Naive thymus-derived CD4-positive, alpha-beta T cell (primary cell): Measurements from ENCODE around the gene SUN3. TPM values are rescaled to one million over a fixed set of nuclear protein-coding genes. Genes with fewer than 3 reads are reported as not detected.
"Not testable (repeated sequence)": the region's sequence is repeated elsewhere in the genome, so short reads cannot be mapped to it uniquely, and the experiment has no call there.

Experiments
- ATAC-seq: fragments of 150-1000 bp; cut with Tn5 transposase; 2 replicates; pipeline ENCODE4 v1.10.0; 2021; ENCODE audit warnings: mild to moderate bottlenecking, moderate library complexity
- CTCF ChIA-PET: fragments of 350-600 bp; sonication (Branson Sonifier 250); formaldehyde crosslinking; loops from one replicate; lab custom pipeline; 2021; ENCODE audit warnings: antibody characterized with exemption; lab: Charles Lee
- POLR2A ChIA-PET: fragments of 350-600 bp; sonication (Branson Sonifier 250); formaldehyde crosslinking; loops from one replicate; lab custom pipeline; 2021; ENCODE audit warnings: antibody characterized with exemption, inconsistent platforms; lab: Charles Lee
- DNase-seq, 9 donors: peaks; one replicate each; pipeline versions ENCODE4 v3.0.0 to v3.0.0-alpha.2; 2020 to 2022; ENCODE audit warnings: mixed read lengths in 1 of 9
- H3K27ac ChIP-seq: one replicate; pipeline ENCODE4 v1.7.0; 2013; ENCODE audit warnings: mild to moderate bottlenecking, low read depth, low read length, moderate library complexity
- H3K27me3 ChIP-seq, 2 donors: one replicate each; pipeline ENCODE4 v1.7.0; 2013; ENCODE audit warnings: low read length in 2 of 2, mild to moderate bottlenecking in 2 of 2, moderate library complexity in 2 of 2; ENCODE audit not compliant: control insufficient read depth in 2 of 2, insufficient read depth in 2 of 2
- H3K36me3 ChIP-seq, 3 experiments: 1 replicate in 2 of 3; 2 replicates in 1 of 3; pipeline ENCODE4 v1.7.0; 2013; ENCODE audit warnings: low read length in 3 of 3, mild to moderate bottlenecking in 3 of 3, moderate library complexity in 1 of 3; ENCODE audit not compliant: insufficient read depth in 3 of 3, control insufficient read depth in 2 of 3
- H3K4me1 ChIP-seq, 2 donors: one replicate each; pipeline ENCODE4 v1.7.0; 2013; ENCODE audit warnings: low read length in 2 of 2, mild to moderate bottlenecking in 2 of 2, moderate library complexity in 1 of 2; ENCODE audit not compliant: control insufficient read depth in 2 of 2, insufficient read depth in 2 of 2
- H3K4me3 ChIP-seq: 2 replicates; pipeline ENCODE4 v1.7.0; 2013; ENCODE audit warnings: mild to moderate bottlenecking, low read length
- H3K9me3 ChIP-seq, 3 experiments: 1 replicate in 2 of 3; 2 replicates in 1 of 3; pipeline ENCODE4 v1.7.0; 2013; ENCODE audit warnings: low read length in 3 of 3; ENCODE audit not compliant: control insufficient read depth in 2 of 3
- H3K27ac Mint-ChIP-seq, 9 donors: one replicate each; pipeline ENCODE4 v1.8.0; 2020 to 2022; ENCODE audit warnings: mixed read lengths in 9 of 9, mild to moderate bottlenecking in 8 of 9, moderate library complexity in 5 of 9, inconsistent platforms in 2 of 9
- H3K27me3 Mint-ChIP-seq, 5 donors: one replicate each; pipeline ENCODE4 v1.8.0; 2021 to 2022; ENCODE audit warnings: mixed read lengths in 5 of 5, mild to moderate bottlenecking in 1 of 5
- H3K36me3 Mint-ChIP-seq, 5 donors: one replicate each; pipeline ENCODE4 v1.8.0; 2020 to 2022; ENCODE audit warnings: mixed read lengths in 5 of 5, mild to moderate bottlenecking in 3 of 5, inconsistent platforms in 1 of 5
- H3K4me1 Mint-ChIP-seq, 7 donors: one replicate each; pipeline ENCODE4 v1.8.0; 2020 to 2022; ENCODE audit warnings: mixed read lengths in 7 of 7, mild to moderate bottlenecking in 3 of 7, inconsistent platforms in 1 of 7
- H3K4me3 Mint-ChIP-seq, 10 donors: one replicate each; pipeline ENCODE4 v1.8.0; 2020 to 2022; ENCODE audit warnings: mild to moderate bottlenecking in 10 of 10, mixed read lengths in 10 of 10, moderate library complexity in 6 of 10, inconsistent platforms in 2 of 10
- H3K9me3 Mint-ChIP-seq, 11 donors: one replicate each; pipeline ENCODE4 v1.8.0; 2020 to 2022; ENCODE audit warnings: mixed read lengths in 11 of 11, mild to moderate bottlenecking in 4 of 11, inconsistent platforms in 1 of 11, moderate library complexity in 1 of 11
- intact Hi-C, 2 donors: fragments of 100-400 bp; cut with micrococcal nuclease; formaldehyde crosslinking; loops; one replicate each; pipeline ENCODE4 v1.15.1; 2023
- polyA plus RNA-seq, 2 donors: library from polyadenylated mRNA; unstranded; fragments of 300-500 nt; fragmentation: Illumina TruSeq; gene quantifications; one replicate each; pipeline ENCODE4 v1.2.3, GENCODE V29; 2021
- total RNA-seq, 6 experiments: library from RNA in 5 of 6; stranded (reverse) in 5 of 6; gene quantifications; 1 replicate in 5 of 6; 2 replicates in 1 of 6; pipeline ENCODE4 v1.2.3 and lab custom pipeline; 2021 to 2026

Gene SUN3
- total and polyA plus RNA-seq, 7 experiments from 2014 or later = 0.53 to 2.7 (median 1.2) TPM; not detected in 3

DNA sequence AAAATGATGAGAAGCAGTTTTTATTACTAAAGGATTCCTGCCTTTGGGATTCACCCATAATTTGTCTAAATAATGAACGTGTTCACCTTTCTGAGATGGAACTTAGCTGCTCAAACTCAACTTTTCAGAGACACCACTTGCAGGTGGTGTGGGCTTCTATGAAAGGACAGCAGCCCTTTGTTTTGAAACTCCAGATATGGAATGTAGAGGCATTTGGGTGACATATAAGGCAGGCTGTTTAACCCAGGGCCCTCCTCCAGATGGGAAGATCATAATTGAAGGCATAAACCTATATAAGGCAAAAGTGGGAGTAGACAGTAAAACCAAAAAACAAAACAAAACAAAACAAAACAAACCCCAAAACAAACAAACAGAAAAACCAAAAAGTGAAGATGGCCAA, 37.6 kb downstream of the SUN3 start:
- Histone ChIP-seq H3K4me1 (peaks cover 12% of the 10 kb centered on the region in 2 donors), H3K27ac (peak overlapping the region; percentile 59), H3K36me3 (no peaks in the 10 kb centered on the region), H3K9me3 (no peaks in the 10 kb centered on the region), H3K27me3 (no peaks in the 10 kb centered on the region), H3K4me3 (peak overlapping the region; percentile 84)
- DNase-seq (no peak), ATAC-seq (no peak)
- Mint-ChIP-seq H3K4me1 (peaks cover 13 to 24% (median 20%) of the 10 kb centered on the region in 7 donors), H3K4me3 (peak overlapping the region; percentile 85 to 98 (median 94)), H3K9me3 (peaks cover 0 to 11% (median 0%) of the 10 kb centered on the region in 11 donors), H3K36me3 (peaks cover 0 to 8% (median 0%) of the 10 kb centered on the region in 5 donors), H3K27ac (peak overlapping the region; percentile 86 to 99 (median 94)), H3K27me3 (no peaks in the 10 kb centered on the region)
- ChIA-PET POLR2A (interaction anchor here (0.7 to 2.7 kb wide), 11 partner anchors 9 to 123 kb away, joined by 3 to 37 read pairs (median 5); partner anchors contain the start of gene UPP1), CTCF (interaction anchor here (0.8 to 3.8 kb wide), 11 partner anchors 9 to 116 kb away, joined by 3 to 91 read pairs (median 4); partner anchors contain the start of gene UPP1)
- intact Hi-C loops = loop anchor here (1.0 kb wide), 7 partner anchors 12 to 164 kb away; partner anchors contain the start of genes HUS1 (in 2 of the 2), UPP1 (in 2 of the 2) and C7orf57 (in 1 of the 2)

DNA sequence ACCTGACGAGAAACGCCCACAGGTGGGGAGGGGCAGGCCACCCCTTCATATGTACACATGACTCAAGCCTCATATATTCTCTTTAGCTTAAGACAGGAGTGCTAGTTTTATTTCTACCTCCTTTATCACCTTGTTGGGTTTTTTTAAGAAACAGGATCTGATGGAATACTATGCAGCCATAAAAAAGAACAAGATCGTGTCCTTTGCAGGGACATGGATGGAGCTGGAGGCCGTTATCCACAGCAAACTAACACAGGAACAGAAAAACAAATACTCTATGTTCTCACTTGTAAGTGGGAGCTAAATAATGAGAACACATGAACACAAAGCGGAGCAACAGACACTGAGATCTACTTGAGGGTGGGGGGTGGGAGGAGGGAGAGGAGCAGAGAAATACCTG, 38.3 kb downstream of the SUN3 start:
- Mint-ChIP-seq H3K4me3 (peak overlapping the region in 4 of 10 donors; percentile 18 to 56 (median 34)), H3K36me3 (peaks cover 0 to 8% (median 0%) of the 10 kb centered on the region in 5 donors), H3K4me1 (peaks cover 13 to 24% (median 20%) of the 10 kb centered on the region in 7 donors), H3K9me3 (peaks cover 0 to 11% (median 0%) of the 10 kb centered on the region in 11 donors), H3K27ac (peak overlapping the region in 4 of 9 donors; percentile 34 to 88 (median 55)), H3K27me3 (no peaks in the 10 kb centered on the region)
- ATAC-seq = no peak
- Histone ChIP-seq H3K36me3 (no peaks in the 10 kb centered on the region), H3K9me3 (no peaks in the 10 kb centered on the region), H3K27me3 (no peaks in the 10 kb centered on the region), H3K4me3 (no peak overlapping the region), H3K27ac (no peak overlapping the region), H3K4me1 (peaks cover 12% of the 10 kb centered on the region in 2 donors)
- intact Hi-C loops = no loop called here
- DNase-seq = no peak
- CTCF ChIA-PET = interaction anchor here (0.8 to 3.8 kb wide), 5 partner anchors 8 to 117 kb away, joined by 4 to 91 read pairs (median 7); no protein-coding TSS in a partner anchor
- POLR2A ChIA-PET = interaction anchor here (0.6 to 2.7 kb wide), 6 partner anchors 8 to 118 kb away, joined by 5 to 37 read pairs (median 11); partner anchors contain the start of gene UPP1

DNA sequence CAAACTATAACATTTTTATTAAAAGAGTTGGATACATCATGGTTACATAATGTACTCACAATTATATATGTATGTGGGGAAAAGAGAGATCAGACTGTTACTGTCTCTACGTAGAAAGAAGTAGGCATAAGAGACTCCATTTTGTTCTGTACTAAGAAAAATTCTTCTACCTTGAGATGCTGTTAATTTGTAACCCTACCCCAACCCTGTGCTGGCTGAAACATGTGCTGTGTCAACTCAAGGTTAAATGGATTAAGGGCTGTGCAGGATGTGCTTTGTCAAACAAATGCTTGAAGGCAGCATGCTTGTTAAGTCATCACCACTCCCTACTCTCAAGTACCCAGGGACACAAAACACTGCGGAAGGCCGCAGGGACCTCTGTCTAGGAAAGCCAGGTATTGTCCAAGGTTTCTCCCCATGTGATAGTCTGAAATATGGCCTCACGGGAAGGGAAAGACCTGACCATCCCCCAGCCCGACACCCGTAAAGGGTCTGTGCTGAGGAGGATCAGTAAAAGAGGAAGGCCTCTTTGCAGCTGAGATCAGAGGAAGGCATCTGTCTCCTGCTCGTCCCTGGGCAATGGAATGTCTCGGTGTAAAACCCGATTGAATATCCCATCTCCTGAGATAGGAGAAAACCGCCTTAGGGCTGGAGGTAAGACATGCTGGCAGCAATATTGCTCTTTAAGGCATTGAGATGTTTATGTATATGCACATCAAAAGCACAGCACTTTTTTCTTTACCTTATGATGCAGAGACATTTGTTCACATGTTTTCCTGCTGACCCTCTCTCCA, 39.1 kb downstream of the SUN3 start:
- H3K9me3 ChIP-seq, H3K27ac ChIP-seq, intact Hi-C loops, ATAC-seq, DNase-seq, H3K27me3 Mint-ChIP-seq, H3K4me3 ChIP-seq, H3K36me3 Mint-ChIP-seq, H3K9me3 Mint-ChIP-seq, H3K27me3 ChIP-seq, H3K36me3 ChIP-seq: not testable (repeated sequence)
- H3K27ac Mint-ChIP-seq = peak overlapping the region in 4 of 9 donors; percentile 53 to 88 (median 55)
- H3K4me1 ChIP-seq = peaks cover 12% of the 10 kb centered on the region in 2 donors
- ChIA-PET CTCF (interaction anchor here (0.8 to 3.8 kb wide), 3 partner anchors 70 to 120 kb away, joined by 4 to 91 read pairs (median 24); no protein-coding TSS in a partner anchor), POLR2A (interaction anchor here (0.6 to 2.3 kb wide), 3 partner anchors 12 to 120 kb away, joined by 7 to 37 read pairs (median 8); no protein-coding TSS in a partner anchor)
- peaks cover 13 to 23% (median 20%) of the 10 kb centered on the region in 7 donors for H3K4me1 Mint-ChIP-seq
- H3K4me3 Mint-ChIP-seq = peak overlapping the region in 1 of 10 donors; percentile 56

DNA sequence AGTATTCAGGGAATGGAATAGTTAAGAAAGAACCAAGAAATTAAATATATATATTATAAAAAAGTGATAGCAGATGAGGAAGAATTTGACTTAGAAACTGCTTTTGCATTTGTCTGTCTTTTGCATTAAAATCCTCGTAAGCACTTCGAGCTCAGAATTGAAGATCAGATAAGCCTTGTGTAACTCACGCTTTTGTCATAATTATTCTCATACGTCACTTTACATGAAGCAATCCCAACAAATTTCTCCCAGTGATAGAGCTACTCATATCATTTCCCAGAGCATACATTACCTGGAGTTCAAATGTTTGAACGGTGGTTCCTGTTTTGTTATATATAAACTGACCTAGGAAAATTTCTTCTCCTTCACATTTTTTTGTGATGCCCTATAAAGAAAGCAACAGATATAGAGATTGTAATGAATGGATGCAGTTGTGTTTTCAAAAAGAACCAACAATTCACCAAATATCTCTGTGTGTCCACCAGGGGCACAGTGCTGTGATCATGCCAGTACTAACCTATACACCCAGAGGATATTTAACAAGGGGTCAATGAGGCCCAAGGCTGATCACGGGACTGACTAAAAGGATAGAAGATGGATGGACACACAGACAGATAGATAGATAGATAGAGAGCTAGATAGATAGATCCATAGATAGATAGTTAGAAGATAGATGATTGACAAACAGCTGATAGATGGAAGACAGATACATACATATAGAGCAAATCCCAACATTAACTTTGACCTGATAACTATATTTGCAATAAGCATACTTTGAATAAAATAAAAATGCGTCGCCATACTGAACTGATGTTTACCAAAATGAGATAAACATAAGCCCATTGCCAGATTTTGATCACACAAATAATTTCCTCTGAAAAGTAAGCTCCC, 40.2 kb downstream of the SUN3 start:
- no peaks in the 10 kb centered on the region for H3K27me3 ChIP-seq
- no peak overlapping the region for H3K27ac Mint-ChIP-seq
- POLR2A ChIA-PET = interaction anchor here (0.8 to 2.1 kb wide), 5 partner anchors 9 to 121 kb away, joined by 3 to 7 read pairs (median 4); partner anchors contain the start of gene HUS1
- intact Hi-C loops = no loop called here
- ATAC-seq (no peak), DNase-seq (no peak)
- H3K4me3 ChIP-seq = no peak overlapping the region
- CTCF ChIA-PET = interaction anchor here (0.5 to 2.3 kb wide), 4 partner anchors 44 to 121 kb away, joined by 3 to 24 read pairs (median 4); no protein-coding TSS in a partner anchor
- H3K36me3 Mint-ChIP-seq = no peaks in the 10 kb centered on the region
- no peaks in the 10 kb centered on the region for H3K36me3 ChIP-seq
- no peaks in the 10 kb centered on the region for H3K27me3 Mint-ChIP-seq
- peak overlapping the region in 1 of 10 donors; percentile 14 for H3K4me3 Mint-ChIP-seq
- H3K9me3 ChIP-seq = no peaks in the 10 kb centered on the region
- H3K27ac ChIP-seq = no peak overlapping the region
- H3K4me1 ChIP-seq = peaks cover 12% of the 10 kb centered on the region in 2 donors
- peaks cover 0 to 3% (median 0%) of the 10 kb centered on the region in 11 donors for H3K9me3 Mint-ChIP-seq
- H3K4me1 Mint-ChIP-seq = peaks cover 13 to 23% (median 19%) of the 10 kb centered on the region in 7 donors

DNA sequence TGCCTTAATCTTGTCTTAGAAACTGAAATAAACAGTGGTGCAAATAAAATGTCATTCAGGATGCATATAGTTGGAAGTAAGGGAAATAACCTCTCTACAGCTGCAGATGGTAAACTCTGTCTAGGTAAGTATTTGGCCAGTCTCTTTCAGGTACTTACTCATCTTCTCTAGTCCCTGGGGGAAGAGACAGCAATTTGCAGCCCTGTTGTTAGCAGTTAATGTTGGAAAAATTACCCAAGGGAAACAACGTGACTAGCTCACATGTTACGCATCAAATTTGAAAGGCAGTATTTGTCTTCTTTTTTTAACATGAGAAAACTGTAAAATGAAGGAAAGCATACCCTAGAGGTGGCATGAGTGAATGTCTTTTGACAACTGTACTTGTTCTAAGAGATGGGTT, 46.3 kb downstream of the SUN3 start:
- DNase-seq (no peak), ATAC-seq (no peak)
- H3K9me3 Mint-ChIP-seq = no peaks in the 10 kb centered on the region
- H3K27ac Mint-ChIP-seq = peak overlapping the region in 1 of 9 donors; percentile 20
- CTCF ChIA-PET = interaction anchor here (1.3 kb wide), 1 partner anchor 9 kb away, joined by 7 read pairs; no protein-coding TSS in a partner anchor
- Histone ChIP-seq H3K27ac (no peak overlapping the region), H3K4me1 (peaks cover 6 to 10% of the 10 kb centered on the region in 2 donors), H3K36me3 (peaks cover 0 to 1% (median 0%) of the 10 kb centered on the region in 3 experiments), H3K9me3 (no peaks in the 10 kb centered on the region), H3K4me3 (no peak overlapping the region), H3K27me3 (no peaks in the 10 kb centered on the region)
- intact Hi-C loops = no loop called here
- POLR2A ChIA-PET = interaction anchor here (1.4 kb wide), 1 partner anchor 9 kb away, joined by 6 read pairs; no protein-coding TSS in a partner anchor
- H3K36me3 Mint-ChIP-seq = peaks cover 0 to 11% (median 6%) of the 10 kb centered on the region in 5 donors
- H3K4me1 Mint-ChIP-seq = peaks cover 11 to 24% (median 22%) of the 10 kb centered on the region in 7 donors
- no peaks in the 10 kb centered on the region for H3K27me3 Mint-ChIP-seq
- H3K4me3 Mint-ChIP-seq = no peak overlapping the region
